ENCODE results near the gene IL1RAPL2. TPM values are rescaled to one million over a fixed set of nuclear protein-coding genes. Genes with fewer than 3 reads are reported as not detected.
"Not testable (repeated sequence)": the region's sequence is repeated elsewhere in the genome, so short reads cannot be mapped to it uniquely, and the experiment has no call there.

IL1RAPL2 gene
- not detected in 2 replicates for total RNA-seq

DNA sequence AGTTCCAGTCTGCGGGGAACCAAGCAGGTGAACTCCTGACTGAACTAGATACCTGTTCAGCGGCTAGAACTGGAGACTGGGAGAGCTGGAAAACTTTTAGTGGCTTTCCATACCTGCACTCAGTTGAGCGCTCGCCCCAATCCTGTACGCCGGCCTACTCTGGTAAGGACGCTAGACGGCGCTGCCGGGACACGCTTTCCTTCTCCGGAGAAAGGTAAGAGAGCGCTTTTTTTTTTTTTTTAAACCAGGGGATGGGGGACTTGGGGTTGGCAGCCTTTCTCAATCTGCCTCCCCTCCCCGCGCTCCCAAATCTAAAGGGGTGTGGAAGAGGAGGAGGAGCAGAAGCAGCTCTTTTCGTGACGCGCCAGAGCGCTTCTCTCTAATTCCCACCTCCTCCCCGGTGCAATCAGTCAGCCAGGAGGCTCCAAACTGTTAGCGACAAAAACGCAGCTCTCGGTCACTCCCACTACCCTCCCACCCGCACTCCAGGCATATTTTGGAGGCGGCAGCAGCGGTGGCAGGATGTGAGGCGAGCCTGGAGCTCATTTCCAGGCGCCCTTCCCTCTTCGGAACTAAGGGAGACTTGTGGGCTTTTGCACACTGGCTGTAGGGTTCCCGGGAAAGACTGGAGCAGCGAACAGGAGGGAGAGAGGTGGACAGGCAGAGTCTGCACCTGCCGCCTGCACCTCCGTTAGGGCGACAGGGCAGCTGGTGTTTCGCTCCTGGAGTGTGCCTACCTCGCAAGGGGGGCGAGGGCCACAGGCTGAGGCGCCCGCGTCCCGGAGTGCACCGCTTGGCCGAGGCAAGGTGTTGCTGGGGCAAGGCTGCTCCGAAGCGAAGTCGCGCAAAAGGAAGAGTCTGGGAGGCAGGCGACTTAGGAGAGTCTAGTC is at the start of gene IL1RAPL2:
TSS of gene IL1RAPL2 (plus strand) at position 409 of the 890 bp plus-strand sequence.
- TF ChIP-seq, protein P1, sequence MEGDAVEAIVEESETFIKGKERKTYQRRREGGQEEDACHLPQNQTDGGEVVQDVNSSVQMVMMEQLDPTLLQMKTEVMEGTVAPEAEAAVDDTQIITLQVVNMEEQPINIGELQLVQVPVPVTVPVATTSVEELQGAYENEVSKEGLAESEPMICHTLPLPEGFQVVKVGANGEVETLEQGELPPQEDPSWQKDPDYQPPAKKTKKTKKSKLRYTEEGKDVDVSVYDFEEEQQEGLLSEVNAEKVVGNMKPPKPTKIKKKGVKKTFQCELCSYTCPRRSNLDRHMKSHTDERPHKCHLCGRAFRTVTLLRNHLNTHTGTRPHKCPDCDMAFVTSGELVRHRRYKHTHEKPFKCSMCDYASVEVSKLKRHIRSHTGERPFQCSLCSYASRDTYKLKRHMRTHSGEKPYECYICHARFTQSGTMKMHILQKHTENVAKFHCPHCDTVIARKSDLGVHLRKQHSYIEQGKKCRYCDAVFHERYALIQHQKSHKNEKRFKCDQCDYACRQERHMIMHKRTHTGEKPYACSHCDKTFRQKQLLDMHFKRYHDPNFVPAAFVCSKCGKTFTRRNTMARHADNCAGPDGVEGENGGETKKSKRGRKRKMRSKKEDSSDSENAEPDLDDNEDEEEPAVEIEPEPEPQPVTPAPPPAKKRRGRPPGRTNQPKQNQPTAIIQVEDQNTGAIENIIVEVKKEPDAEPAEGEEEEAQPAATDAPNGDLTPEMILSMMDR (IDR thresholded peaks at IDR 0.05; ENCODE audit: extremely low read depth, low read depth, low read length): peak; percentile 40
- H3K9me3 ChIP-seq (ENCODE audit: low read depth, low read length): no peaks in the 10 kb centered on the region
- no peak within 1 kb of the TSS for H3K4me2 ChIP-seq (ENCODE audit: insufficient read depth, low read length)
- no peak within 1 kb of the TSS for H3K4me3 ChIP-seq (ENCODE audit: insufficient read depth, low read length)
- no peaks in the 10 kb centered on the region for H3K36me3 ChIP-seq (ENCODE audit: insufficient read depth, low read length)
- H3K27ac ChIP-seq (ENCODE audit: low read depth, low read length): no peak within 1 kb of the TSS
- H3K27me3 ChIP-seq (ENCODE audit: insufficient read depth, low read length): peaks cover 44% of the 10 kb centered on the region
- no peaks in the 10 kb centered on the region for H3K79me2 ChIP-seq (ENCODE audit: insufficient read depth, low read length)
- DNase-seq (ENCODE audit: insufficient read length, low spot score, missing footprints): no peak
- no peaks in the 10 kb centered on the region for H3K4me1 ChIP-seq (ENCODE audit: insufficient read depth, low read length)
- no peak within 1 kb of the TSS for H2AFZ ChIP-seq (ENCODE audit: low read length)
- H4K20me1 ChIP-seq (ENCODE audit: insufficient read depth, low read length): no peaks in the 10 kb centered on the region

DNA sequence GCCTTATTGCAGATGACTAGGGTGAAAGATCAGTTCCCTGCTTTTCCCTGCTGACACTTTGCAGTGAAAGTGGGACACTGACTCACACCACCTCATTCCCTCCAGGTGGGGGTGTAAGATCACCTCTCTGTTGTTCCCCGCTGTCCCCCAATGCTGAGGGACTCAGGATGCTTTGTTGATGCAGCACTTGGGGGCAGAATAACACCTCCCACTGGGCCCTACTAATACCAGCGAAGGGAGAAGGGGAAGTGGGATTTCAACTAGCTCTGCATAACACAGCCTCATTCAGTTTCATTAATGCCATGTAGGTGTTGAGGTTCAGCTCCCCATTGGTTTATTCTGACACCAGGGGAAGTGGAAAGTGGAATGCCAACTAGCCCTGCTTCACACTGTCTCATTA is 43.6 kb upstream of the IL1RAPL2 start:
- no peaks in the 10 kb centered on the region for H3K9me3 ChIP-seq (ENCODE audit: low read depth, low read length)
- no peak overlapping the region for H2AFZ ChIP-seq (ENCODE audit: low read length)
- no peaks in the 10 kb centered on the region for H3K4me1 ChIP-seq (ENCODE audit: insufficient read depth, low read length)
- H3K27ac ChIP-seq (ENCODE audit: low read depth, low read length): no peak overlapping the region
- TF ChIP-seq, protein P1 (IDR thresholded peaks at IDR 0.05; ENCODE audit: extremely low read depth, low read depth, low read length): no peak
- H3K4me3 ChIP-seq (ENCODE audit: insufficient read depth, low read length): no peak overlapping the region
- H3K27me3 ChIP-seq (ENCODE audit: insufficient read depth, low read length): peaks cover 5% of the 10 kb centered on the region
- no peaks in the 10 kb centered on the region for H3K36me3 ChIP-seq (ENCODE audit: insufficient read depth, low read length)
- no peak for DNase-seq (ENCODE audit: insufficient read length, low spot score, missing footprints)
- no peaks in the 10 kb centered on the region for H3K79me2 ChIP-seq (ENCODE audit: insufficient read depth, low read length)
- no peaks in the 10 kb centered on the region for H4K20me1 ChIP-seq (ENCODE audit: insufficient read depth, low read length)
- no peak overlapping the region for H3K4me2 ChIP-seq (ENCODE audit: insufficient read depth, low read length)

DNA sequence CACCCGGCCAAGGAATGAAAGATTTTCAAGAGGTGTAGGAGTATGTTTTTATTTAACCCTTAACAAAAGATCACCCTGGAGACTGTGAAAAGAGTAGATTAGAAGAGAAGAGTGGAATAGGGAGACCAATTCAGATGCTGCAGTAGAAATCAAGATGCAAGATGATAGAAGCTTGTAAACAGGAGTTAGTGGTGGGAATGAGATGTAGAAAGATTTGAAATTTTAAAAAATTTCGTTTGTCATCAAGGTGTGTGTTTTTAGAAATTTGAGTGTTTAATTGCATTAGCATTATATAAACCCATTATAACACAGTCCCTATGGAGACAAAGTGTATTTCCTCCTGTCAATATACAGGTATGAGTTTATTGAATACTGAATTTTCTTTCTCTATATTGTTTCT is 42.1 kb upstream of the IL1RAPL2 start:
- Histone ChIP-seq H3K4me1 (ENCODE audit: insufficient read depth, low read length) (no peaks in the 10 kb centered on the region), H3K36me3 (ENCODE audit: insufficient read depth, low read length) (no peaks in the 10 kb centered on the region), H3K27ac (ENCODE audit: low read depth, low read length) (no peak overlapping the region)

GRCh38 chrX:104539081-104539480 is 26.9 kb upstream of the IL1RAPL2 start:
- Histone ChIP-seq H3K79me2 (ENCODE audit: insufficient read depth, low read length) (no peaks in the 10 kb centered on the region), H3K4me3 (ENCODE audit: insufficient read depth, low read length) (no peak overlapping the region), H3K4me2 (ENCODE audit: insufficient read depth, low read length) (no peak overlapping the region), H3K9me3 (ENCODE audit: low read depth, low read length) (no peaks in the 10 kb centered on the region), H2AFZ (ENCODE audit: low read length) (no peak overlapping the region), H3K27me3 (ENCODE audit: insufficient read depth, low read length) (no peaks in the 10 kb centered on the region), H4K20me1 (ENCODE audit: insufficient read depth, low read length) (no peaks in the 10 kb centered on the region), H3K4me1 (ENCODE audit: insufficient read depth, low read length) (no peaks in the 10 kb centered on the region), H3K27ac (ENCODE audit: low read depth, low read length) (no peak overlapping the region), H3K36me3 (ENCODE audit: insufficient read depth, low read length) (no peaks in the 10 kb centered on the region)
- no peak for DNase-seq (ENCODE audit: insufficient read length, low spot score, missing footprints)
- TF ChIP-seq, protein P1 (IDR thresholded peaks at IDR 0.05; ENCODE audit: extremely low read depth, low read depth, low read length): no peak

More for the DNA sequence above, 42.1 kb upstream of the IL1RAPL2 start:
- Histone ChIP-seq H3K79me2 (ENCODE audit: insufficient read depth, low read length) (no peaks in the 10 kb centered on the region), H2AFZ (ENCODE audit: low read length) (no peak overlapping the region), H3K27me3 (ENCODE audit: insufficient read depth, low read length) (peaks cover 5% of the 10 kb centered on the region), H3K4me3 (ENCODE audit: insufficient read depth, low read length) (no peak overlapping the region), H3K4me2 (ENCODE audit: insufficient read depth, low read length) (no peak overlapping the region), H3K9me3 (ENCODE audit: low read depth, low read length) (no peaks in the 10 kb centered on the region), H4K20me1 (ENCODE audit: insufficient read depth, low read length) (no peaks in the 10 kb centered on the region)
- no peak for DNase-seq (ENCODE audit: insufficient read length, low spot score, missing footprints)
- TF ChIP-seq, protein P1 (IDR thresholded peaks at IDR 0.05; ENCODE audit: extremely low read depth, low read depth, low read length): no peak

DNA sequence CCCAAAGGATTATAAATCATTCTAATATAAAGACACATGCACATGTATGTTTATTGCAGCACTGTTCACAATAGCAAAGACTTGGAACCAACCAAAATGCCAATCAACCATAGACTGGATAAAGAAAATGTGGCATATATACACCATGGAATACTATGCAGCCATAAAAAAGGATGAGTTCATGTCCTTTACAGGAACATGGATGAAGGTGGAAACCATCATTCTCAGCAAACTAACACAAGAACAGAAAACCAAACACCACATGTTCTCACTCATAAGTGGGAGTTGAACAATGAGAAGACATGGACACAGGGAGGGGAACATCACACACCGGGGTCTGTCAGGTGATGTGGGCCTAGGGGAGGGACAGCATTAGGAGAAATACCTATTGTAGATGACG is 23.6 kb upstream of the IL1RAPL2 start:
- not testable (repeated sequence) for H3K27me3 ChIP-seq (ENCODE audit: insufficient read depth, low read length); H3K79me2 ChIP-seq (ENCODE audit: insufficient read depth, low read length); H3K4me2 ChIP-seq (ENCODE audit: insufficient read depth, low read length); H3K4me3 ChIP-seq (ENCODE audit: insufficient read depth, low read length); H3K36me3 ChIP-seq (ENCODE audit: insufficient read depth, low read length); H3K27ac ChIP-seq (ENCODE audit: low read depth, low read length); H4K20me1 ChIP-seq (ENCODE audit: insufficient read depth, low read length); H3K9me3 ChIP-seq (ENCODE audit: low read depth, low read length); H3K4me1 ChIP-seq (ENCODE audit: insufficient read depth, low read length); H2AFZ ChIP-seq (ENCODE audit: low read length); DNase-seq (ENCODE audit: insufficient read length, low spot score, missing footprints)
